Measurements from ENCODE around the gene PRKAG2.

- TF ChIP-seq CTCF (IDR thresholded peaks at IDR 0.05; ENCODE audit: low read depth, low read length, poor library complexity, severe bottlenecking), result no peak
- no peak for TF ChIP-seq EZH2phosphoT487 (IDR thresholded peaks at IDR 0.05; ENCODE audit: borderline replicate concordance, low read length)
Observed at GRCh38 chr7:151803841-151804240, 73.1 kb downstream of the PRKAG2 start.

Measured in DOHH2 (cell line).